22Rv1 (cell line): ENCODE data around the gene LRIF1.

ENCODE experiments used
- CTCF ChIP-seq: fragments of 450-650 bp; IDR thresholded peaks from 2 replicates; pipeline ENCODE4 v1.5.1; 2017; ENCODE audit warnings: mild to moderate bottlenecking
- ZFX ChIP-seq: fragments of 450-650 bp; IDR thresholded peaks from 2 replicates; pipeline ENCODE4 v1.6.1; 2017; ENCODE audit warnings: antibody characterized with exemption, borderline replicate concordance

GRCh38 chr1:110928904-110929303, 34.8 kb downstream of the LRIF1 start:
- TF ChIP-seq CTCF, result no peak
- TF ChIP-seq ZFX, result no peak
